HG02870 (cell line): ENCODE measurements around the gene ZC3H12D.
A peak's percentile ranks its signal among the peaks of the same experiment; 100 is the strongest.
"Not testable (repeated sequence)": the region's sequence is repeated elsewhere in the genome, so short reads cannot be mapped to it uniquely, and the experiment has no call there.

Source experiments
- ATAC-seq: cut with Tn5 transposase; IDR thresholded peaks from one replicate; pipeline ENCODE4 v1.9.1; 2021; ENCODE audit warnings: mild to moderate bottlenecking, moderate library complexity; ENCODE audit not compliant: unreplicated experiment

ZC3H12D gene

DNA sequence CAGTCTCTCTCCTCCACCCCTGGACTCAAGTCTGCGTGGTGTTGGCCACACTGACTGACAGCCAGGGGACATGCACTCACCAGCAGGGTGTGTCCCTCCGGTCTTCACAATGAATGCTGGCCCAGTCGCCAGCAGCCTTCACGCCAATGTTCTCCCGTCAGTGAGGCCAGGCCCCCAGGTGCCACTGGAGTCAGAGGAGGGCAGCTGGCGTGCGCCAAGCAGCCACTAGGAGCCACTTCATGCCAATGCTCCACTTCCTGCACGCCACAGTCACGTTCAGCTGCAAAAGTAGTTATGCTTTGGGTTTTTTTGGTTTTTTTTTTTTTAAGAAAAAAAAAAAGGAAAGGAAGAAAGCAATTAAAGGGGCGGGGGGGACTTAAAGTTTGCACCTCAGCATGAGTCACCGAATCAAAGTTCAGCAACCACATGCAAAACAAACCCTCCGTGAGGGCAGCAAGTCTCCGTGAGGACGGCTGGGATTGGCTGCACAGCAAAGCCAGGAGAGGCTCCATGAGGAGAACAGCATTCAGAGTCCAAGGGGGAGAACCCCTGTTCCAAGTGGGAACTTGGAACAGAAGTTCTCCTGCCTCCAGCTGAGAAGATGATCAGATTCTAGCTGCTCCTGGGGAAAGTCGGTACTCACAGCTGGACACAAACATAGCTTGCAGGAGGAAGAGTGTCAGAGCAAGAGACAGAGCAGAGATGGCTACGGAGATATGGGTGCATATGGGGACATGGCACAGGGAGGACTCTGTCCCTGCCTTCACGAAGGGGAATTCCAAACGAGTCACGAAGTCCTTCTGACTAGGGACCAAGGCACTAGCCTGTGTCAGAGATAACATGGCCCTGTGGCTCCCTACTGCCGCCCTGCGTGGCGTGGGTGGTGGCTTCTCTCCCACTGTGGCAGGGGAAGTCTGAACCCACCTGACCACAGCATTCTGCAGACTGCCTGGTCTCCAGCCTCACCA is at the start of gene ZC3H12D:
ZC3H12D (minus strand) TSS at position 282 of the 968 bp plus-strand sequence. CDS start 10,471 bp downstream, outside the sequence.
- peak; percentile 36 for ATAC-seq

DNA sequence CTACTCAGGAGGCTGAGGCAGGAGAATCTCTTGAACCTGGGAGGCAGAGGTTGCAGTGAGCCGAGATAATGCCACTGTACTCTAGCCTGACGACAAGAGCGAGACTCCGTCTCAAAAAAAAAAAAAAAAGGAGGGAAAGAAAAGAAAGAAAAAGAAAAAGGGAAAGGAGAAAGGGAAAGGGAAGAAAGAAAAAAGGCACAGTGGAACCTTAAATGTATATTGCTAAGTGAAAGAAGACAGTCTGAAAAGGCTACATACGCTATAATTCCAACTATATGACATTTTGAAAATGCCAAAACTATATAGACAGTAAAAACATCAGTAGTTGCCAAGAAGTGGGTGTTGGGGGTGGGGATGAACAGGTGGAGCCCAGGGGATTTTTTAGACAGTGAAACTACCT is 44.8 kb upstream of the ZC3H12D start:
- ATAC-seq, result no peak

DNA sequence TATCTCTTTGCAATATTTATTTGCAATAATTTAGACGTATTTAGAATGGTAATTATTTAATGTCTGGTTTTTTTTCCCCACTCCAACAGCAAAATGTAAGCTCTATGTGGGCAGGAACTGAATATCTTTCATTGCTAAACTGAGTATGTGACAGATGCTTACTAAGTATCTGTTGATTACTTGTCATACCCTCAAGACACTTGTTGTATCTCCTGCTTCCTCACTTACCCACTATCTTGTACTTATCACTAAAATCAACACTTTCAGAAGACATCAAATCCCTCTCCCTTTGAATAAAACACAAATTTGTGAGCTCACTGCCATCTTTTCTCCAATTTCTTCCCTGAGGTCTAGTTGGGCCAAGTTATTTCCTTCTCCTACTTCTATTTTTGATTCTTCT is 30.7 kb upstream of the ZC3H12D start:
- ATAC-seq, result no peak

DNA sequence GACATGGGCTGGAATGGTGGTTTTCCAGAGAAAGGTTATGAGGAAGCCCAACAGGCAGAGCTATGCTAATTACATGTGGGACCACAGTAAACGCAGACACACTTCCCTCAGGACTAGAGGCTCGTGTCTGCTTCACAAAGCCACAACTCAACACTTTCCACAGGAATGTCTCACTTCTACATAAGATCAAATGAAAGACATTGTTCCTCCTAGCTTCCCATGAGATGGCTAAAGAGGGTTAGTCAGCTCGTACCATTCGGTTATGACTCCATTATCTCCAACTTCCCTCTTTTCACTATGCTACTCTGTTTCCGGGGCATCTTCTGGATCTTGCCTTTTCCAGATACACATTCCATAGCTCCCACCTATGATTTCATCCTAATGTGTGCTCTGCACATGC is 29.1 kb upstream of the ZC3H12D start:
- ATAC-seq, result no peak

DNA sequence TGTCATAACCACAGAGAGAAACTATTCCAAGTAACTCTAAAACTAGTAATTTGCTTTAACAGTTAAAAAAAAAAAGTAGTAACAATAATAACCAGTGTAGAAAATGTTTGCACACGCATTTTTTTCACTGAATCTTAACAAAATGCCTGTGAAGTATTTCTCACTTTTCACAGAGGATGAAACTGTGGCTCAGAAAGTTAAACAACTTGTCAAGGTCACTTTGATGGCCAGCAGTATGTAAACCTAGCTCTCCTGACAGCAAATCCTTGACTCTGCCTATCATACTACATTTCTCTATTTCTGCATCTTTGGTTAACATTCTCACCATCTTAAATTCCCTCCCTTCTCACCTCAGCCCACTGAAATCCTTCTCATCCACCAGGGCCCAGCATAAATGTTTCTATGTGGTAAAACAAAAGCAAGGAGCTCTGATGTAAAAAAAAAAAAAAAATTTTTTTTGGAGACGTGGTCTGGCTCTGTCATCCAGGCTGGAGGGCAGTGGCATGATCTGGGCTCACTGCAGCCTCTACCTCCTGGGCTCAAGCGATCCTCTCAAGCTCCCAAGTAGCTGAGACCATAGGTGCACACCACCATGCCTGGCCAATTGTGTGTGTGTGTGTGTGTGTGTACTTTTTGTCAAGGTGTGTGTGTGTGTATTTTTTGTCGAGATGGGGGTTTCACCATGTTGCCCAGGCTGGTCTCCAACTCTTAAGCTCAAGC is 26.1 kb upstream of the ZC3H12D start:
- no peak for ATAC-seq

DNA sequence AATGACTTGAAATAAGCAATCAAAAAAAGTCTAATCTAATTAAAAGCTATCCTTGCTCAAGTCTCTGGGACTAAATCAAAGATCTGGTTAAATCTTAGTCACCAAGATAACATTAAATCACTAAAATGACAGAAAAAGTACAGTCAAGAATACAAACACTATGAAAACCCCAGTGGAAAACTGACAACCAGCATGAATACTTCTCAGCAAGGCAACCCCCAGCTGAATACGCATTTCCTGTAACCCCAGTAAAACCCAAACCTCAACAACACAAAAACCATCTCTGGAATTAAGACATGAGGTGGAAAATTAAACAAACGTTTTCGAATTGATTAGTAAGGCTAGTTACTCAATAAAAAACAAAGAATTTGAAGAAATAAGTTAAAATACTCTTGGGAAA is 23.7 kb upstream of the ZC3H12D start:
- no peak for ATAC-seq

DNA sequence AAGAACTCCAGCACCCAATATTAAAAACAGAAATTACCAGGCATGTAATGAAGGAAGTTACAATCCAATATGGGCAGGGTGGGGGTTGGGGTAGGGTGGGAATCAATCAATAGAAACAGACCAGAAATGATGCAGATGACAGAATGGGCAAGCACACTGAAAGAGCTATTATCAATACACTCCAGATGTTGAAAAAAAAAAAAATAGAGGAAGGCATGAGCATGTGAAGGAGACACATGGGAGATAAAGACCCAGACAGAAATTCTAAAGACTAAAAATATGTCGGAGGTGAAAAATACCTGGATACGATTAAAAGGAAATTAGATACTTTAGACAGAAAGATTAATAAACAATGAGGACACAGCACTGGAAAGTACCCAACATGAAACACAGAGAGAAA is 19.1 kb upstream of the ZC3H12D start:
- no peak for ATAC-seq

DNA sequence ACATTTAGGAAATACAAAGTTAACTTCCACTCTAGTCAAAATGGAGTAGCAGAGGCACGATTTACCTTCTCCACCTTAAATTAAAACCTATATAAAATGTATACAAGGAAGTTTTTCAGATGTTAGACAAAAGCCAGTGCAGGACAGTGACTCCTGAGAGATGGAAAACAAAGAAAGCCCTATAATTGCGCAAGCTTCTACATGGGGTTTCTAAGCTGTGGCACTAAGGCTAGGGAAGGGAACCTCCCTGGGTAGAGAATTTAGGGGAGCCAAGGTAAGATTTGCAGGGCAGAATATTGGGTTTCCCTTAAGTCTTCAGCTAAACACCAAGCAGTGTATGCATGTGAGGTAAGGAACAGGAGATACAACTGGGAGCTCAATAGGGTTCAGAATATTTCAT is 18.5 kb upstream of the ZC3H12D start:
- no peak for ATAC-seq

DNA sequence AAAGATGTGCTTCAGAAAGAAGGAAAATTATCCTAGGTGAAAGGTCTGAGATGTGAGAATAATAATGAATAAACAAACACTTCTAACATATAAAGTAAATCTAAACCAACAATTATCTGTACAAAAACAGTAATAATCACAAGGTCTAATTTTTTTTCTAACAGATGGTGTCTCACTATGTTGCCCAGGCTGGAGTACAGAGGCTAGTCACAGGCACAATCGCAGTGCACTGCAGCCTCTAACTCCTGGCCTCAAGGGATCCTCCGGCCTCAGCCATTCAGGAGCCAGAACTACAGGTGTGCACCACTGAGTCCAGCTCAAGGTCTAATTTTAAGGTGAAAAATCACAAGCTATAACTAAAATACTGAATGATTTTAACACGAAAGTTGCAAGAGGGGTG is 17.0 kb upstream of the ZC3H12D start:
- no peak for ATAC-seq

DNA sequence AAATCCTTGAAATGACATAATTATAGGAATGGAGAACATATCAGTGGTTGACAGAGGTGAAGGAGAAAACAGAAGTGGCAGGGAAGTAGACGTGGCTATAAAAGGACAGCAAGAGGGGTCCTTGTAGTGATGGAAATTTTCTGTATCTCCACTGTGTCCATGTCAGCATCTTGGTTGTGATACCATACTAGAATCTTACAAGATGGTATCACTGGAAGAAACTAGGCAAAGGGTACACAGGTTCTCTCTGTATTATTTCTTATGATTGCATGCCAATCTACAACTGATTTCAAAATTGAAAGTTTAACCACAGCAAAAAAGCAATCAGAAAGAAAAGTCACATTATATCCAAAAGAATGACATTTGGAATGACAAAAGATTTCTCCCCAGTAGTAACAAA is 16.4 kb upstream of the ZC3H12D start:
- ATAC-seq, result no peak

DNA sequence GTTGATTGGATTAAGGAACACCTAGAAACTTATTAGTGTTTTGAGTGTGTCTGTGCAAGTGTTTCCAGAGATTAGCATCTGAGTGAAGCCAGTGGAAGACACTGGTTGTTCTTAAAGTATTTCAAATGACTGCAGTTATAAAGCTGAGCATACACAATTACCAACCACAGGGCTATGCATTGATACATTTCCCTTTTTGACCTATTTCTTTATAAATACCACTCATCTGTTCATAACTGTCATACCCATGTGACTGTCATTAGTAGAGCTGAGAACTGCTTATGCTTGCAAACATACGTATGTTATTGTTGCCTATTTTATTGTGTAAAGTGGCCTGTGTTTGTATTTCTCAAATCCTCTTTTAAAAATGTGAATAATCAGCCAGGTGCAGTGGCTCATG is 15.3 kb upstream of the ZC3H12D start:
- no peak for ATAC-seq

DNA sequence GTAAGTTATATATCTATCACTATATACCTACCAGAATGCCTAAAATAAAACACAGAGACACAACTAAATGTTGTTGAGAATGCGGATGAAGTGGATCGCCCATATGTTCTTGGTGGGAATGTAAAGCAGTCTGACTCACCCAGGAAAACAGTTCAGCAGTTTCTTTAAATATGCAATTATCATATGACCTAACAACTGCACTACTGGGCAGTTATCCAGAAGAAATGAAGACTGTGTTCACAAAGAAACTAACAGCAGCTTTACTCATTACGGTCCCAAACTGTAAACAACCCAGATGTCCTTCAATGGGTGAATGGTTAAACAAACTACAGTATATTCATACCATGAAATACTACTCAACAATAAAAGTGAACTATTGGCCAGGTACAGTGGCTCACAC is 14.3 kb upstream of the ZC3H12D start:
- ATAC-seq, result no peak

DNA sequence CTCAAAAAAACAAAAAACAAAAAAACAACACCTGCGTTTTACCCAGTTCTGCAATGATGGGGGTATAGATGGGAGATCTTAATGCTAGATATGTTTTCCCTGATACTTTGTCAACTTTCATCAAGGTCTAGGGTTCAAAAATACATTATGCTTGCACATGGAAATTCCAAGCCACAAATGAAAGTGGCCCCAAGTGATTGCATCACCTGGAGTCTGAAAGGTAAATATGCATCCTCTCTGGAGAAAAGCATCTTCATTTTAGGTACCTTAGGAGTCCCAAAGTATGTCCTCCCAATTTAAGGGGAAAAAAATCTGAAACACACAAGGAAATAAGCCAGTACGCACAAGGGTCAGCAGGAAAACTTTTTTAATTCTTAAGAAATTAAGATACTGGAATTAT is 12.6 kb upstream of the ZC3H12D start:
- no peak for ATAC-seq

DNA sequence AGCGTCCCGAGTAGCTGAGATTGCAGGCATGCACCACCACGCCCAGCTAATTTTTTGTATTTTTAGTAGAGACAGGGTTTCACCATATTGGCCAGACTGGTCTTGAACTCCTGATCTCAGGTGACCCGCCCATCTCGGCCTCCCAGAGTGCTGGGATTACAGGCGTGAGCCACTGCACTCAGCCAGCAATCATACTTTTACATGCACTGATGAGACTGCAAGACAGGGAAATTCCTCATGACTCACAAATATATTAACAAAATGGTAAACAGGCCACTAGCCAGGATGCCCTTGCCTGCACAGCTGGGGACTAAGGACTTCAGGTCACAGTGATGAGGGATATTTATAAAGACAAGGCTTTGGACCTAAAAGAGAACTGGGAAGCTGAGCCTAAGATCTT is 11.8 kb upstream of the ZC3H12D start:
- peak; percentile 53 for ATAC-seq

DNA sequence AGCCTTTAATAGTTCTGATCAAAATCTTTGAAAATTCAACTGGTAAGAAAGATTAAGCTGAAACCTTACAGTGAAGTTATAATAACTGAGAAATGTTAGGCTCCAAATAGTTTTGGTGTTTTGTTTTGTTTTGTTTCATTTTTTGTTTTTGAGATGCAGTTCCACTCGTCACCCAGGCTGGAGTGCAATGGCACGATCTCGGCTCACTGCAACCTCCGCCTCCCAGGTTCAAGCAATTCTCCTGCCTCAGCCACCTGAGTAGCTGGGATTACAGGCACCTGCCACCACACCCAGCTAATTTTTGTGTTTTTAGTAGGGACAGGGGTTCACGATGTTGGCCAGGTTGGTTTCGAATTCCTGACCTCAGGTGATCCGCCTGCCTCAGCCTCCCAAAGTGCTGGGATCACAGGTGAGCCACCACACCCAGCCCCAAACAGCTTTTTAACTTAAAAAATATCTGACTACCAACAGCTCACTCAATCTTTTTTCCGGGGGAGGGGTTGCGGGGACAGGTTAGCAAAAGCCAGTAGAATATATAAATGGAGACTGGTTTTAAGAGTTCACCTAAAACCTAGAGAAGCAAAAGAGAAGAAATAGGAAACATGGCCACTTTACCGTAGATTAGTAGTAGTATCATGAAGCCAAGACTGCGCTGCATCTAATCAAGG is 10.7 kb upstream of the ZC3H12D start:
- not testable (repeated sequence) for ATAC-seq

DNA sequence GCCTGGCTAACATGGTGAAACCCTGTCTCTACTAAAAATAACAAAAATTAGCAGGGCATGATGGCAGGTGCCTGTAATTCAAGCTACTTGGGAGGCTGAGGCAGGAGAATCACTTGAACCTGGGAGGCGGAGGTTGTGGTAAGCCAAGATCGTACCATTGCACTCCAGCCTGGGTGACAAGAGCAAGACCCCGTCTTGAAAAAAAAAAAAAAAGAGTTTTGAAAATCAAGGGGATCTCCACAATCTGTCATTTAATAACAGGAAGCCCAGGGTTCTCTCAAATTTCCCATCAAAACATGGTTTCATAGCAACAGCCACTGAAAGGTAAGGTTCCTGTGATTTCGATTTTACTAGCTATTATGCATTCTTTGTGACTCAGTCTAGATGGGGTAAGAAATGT is 10.0 kb upstream of the ZC3H12D start:
- peak; percentile 75 for ATAC-seq

DNA sequence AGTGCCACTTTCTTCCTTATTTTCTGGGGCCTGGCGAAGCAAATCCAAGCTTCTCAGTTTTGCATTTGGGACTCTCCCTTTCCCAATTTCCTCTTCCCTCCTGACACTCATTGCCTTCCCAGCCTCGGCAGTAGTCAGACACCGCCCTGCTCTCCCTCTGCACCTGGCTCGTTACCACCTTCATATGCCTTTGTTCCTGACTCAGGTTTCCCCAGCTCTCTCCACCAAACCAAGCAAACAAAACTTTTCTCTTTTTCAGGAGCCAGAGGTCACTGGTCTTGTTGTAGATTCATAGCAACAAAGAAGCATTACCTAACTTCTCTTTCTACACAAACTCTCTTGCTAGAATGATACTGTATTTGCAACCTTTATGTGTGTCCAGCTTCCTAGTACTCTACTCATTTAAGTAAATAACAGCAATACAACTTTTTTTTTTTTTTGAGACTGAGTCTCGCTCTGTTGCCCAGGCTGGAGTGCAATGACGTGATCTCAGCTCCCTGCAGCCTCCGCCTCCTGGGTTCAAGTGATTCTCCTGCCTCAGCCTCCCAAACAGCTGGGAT is 9.0 kb upstream of the ZC3H12D start:
- ATAC-seq, result no peak

DNA sequence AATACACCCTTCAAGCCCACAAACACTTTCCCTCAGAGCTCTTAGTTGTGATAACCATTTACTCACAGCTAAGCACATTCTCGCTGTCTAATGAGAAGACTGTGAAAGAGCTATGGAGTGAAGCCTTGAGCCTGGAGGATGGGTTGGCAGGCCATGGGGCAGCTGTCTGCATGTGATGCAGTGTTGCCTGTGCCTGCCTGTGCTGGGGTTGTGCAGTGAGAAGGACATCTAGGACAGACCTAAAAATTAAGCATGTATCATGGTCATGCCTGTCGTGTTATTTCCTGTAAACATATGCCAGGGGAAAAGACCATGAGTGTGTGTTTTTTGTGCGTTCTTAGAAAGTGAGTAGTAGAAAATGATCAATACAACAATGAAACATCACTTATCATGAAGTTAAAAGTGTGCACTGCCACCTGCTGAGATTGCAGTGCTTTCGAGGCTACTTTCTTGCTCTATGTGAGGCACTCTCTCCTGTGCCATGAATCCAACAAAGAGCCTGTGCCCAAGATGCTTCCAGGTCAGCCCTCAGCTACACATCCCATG is 8.1 kb upstream of the ZC3H12D start:
- ATAC-seq, result no peak

DNA sequence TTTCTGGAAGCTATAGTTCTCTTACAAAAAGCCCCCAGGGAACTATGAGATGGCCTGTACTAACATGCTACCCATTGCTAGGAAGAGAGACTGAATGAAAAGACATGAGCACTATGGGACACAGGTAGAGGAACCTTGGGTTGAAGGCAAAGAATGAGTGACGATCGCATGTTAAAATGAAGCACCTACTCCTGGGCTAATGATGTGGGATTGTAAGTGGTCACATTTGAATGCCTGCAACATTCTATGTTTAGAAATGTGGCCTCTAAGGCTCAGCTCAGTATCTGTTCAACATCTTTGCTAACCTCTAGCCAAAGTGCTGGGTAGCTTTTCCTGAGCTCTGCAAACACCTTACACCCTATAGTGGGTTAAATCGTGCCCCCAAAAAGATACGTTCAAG is 5.2 kb upstream of the ZC3H12D start:
- peak; percentile 39 for ATAC-seq

DNA sequence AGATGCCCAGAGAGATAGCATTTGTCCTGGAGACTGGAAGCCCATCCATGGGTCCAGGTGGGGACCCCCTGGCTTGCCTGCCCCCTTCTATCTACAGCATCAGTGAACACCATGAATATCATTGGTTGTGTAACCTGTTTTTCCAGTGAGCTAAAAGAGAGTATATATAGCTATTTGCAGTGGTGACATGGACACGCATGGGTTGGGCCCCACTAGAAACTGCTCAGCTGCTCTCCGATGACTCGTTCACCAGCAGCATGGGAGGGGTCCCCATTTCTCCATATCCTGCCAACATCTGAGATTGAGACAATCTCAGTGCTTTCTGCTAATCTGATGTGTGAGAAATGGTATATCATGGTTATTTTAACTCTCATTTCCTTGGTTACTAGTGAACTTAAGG is 4.0 kb upstream of the ZC3H12D start:
- no peak for ATAC-seq

DNA sequence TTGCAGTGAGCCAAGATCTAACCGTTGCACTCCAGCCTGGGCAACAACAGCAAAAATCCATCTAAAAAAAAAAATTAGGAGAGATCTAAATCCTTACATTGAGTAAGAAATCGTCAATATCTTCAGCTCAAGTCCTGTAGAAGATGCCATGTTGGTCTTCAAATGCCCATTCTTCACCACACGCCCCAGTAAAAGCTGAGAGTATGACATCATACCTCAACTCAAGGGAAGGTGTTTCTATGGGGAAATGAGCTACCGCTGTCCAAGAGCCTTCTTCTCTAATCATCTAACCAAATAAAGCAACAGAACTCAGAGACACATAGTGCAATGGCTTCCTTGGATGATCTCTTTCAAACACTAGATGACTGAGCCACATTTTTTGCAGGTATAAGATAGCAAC is 2.5 kb upstream of the ZC3H12D start:
- ATAC-seq, result no peak
